Thymus (tissue), 14 donors: ENCODE results near the gene HNRNPA1. TPM values are rescaled to one million over a fixed set of nuclear protein-coding genes. Genes with fewer than 3 reads are reported as not detected.
"Not testable (repeated sequence)": the region's sequence is repeated elsewhere in the genome, so short reads cannot be mapped to it uniquely, and the experiment has no call there.

ENCODE experiments used
- DNase-seq, 9 donors: peaks; one replicate each; pipeline ENCODE4 v3.0.0-alpha.2; 2013; ENCODE audit warnings: low spot score in 9 of 9, low read depth in 6 of 9, missing footprints in 1 of 9
- H3K27ac ChIP-seq, 2 donors: one replicate each; pipeline ENCODE4 v1.5.1; 2013; ENCODE audit warnings: control low read depth in 1 of 2, low read depth in 1 of 2, low read length in 1 of 2, mild to moderate bottlenecking in 1 of 2, moderate library complexity in 1 of 2
- H3K27me3 ChIP-seq, 2 donors: one replicate each; pipeline ENCODE4 v1.5.1; 2013; ENCODE audit warnings: low read length in 1 of 2; ENCODE audit not compliant: control insufficient read depth in 2 of 2, insufficient read depth in 1 of 2
- H3K36me3 ChIP-seq, 2 donors: one replicate each; pipeline ENCODE4 v1.5.1; 2013; ENCODE audit warnings: low read length in 1 of 2, mild to moderate bottlenecking in 1 of 2, moderate library complexity in 1 of 2; ENCODE audit not compliant: control insufficient read depth in 2 of 2, insufficient read depth in 2 of 2
- H3K4me1 ChIP-seq, 2 donors: one replicate each; pipeline ENCODE4 v1.5.1; 2013; ENCODE audit warnings: low read length in 2 of 2; ENCODE audit not compliant: control insufficient read depth in 2 of 2, insufficient read depth in 2 of 2
- H3K4me3 ChIP-seq, 2 donors: one replicate each; pipeline ENCODE4 v1.5.1; 2013; ENCODE audit warnings: low read length in 2 of 2, control low read depth in 1 of 2, mild to moderate bottlenecking in 1 of 2
- H3K9me3 ChIP-seq, 2 donors: one replicate each; pipeline ENCODE4 v1.5.1; 2013; ENCODE audit warnings: low read length in 1 of 2, mild to moderate bottlenecking in 1 of 2; ENCODE audit not compliant: control insufficient read depth in 2 of 2, insufficient read depth in 1 of 2
- WGBS: extraction: QIAGEN DNeasy Blood & Tissue Kit; methylation state at CpG from one replicate; pipeline ENCODE4 v1.1.7; 2013; 5-methylcytosine and 5-hydroxymethylcytosine counted together
- long read RNA-seq, 10 donors: transcript quantifications; one replicate each; lab custom pipeline, GENCODE V29; 2026
- polyA plus RNA-seq: library from polyadenylated mRNA; stranded (reverse); fragments of 200-250 nt; gene quantifications from one replicate; pipeline ENCODE4 v1.2.3, GENCODE V29; 2013
- total RNA-seq: library from RNA; stranded (reverse); fragments of 120-200 nt; gene quantifications from one replicate; pipeline ENCODE4 v1.2.4, GENCODE V29; 2013
- donor health status: healthy.

HNRNPA1 gene
- 762 TPM for total RNA-seq
- polyA plus RNA-seq: 1,267 TPM
- long read RNA-seq, donor 1, full-length matches to known transcripts: 125 of 156 reads
- long read RNA-seq, donor 1, partial matches to known transcripts: 26 of 156 reads
- long read RNA-seq, donor 1, other reads (novel, unspliced or antisense): 5 of 156 reads
- long read RNA-seq, donor 2: 0 reads
- long read RNA-seq, donor 3, full-length matches to known transcripts: 701 of 1,522 reads
- long read RNA-seq, donor 3, partial matches to known transcripts: 736 of 1,522 reads
- long read RNA-seq, donor 3, other reads (novel, unspliced or antisense): 85 of 1,522 reads
- long read RNA-seq, donor 4, full-length matches to known transcripts: 310 of 595 reads
- long read RNA-seq, donor 4, partial matches to known transcripts: 261 of 595 reads
- long read RNA-seq, donor 4, other reads (novel, unspliced or antisense): 24 of 595 reads
- long read RNA-seq, donor 5, full-length matches to known transcripts: 860 of 2,192 reads
- long read RNA-seq, donor 5, partial matches to known transcripts: 1,212 of 2,192 reads
- long read RNA-seq, donor 5, other reads (novel, unspliced or antisense): 120 of 2,192 reads
- long read RNA-seq, donor 6, full-length matches to known transcripts: 664 of 898 reads
- long read RNA-seq, donor 6, partial matches to known transcripts: 173 of 898 reads
- long read RNA-seq, donor 6, other reads (novel, unspliced or antisense): 61 of 898 reads
- long read RNA-seq, donor 7, full-length matches to known transcripts: 824 of 1,375 reads
- long read RNA-seq, donor 7, partial matches to known transcripts: 449 of 1,375 reads
- long read RNA-seq, donor 7, other reads (novel, unspliced or antisense): 102 of 1,375 reads
- long read RNA-seq, donor 8, full-length matches to known transcripts: 356 of 590 reads
- long read RNA-seq, donor 8, partial matches to known transcripts: 197 of 590 reads
- long read RNA-seq, donor 8, other reads (novel, unspliced or antisense): 37 of 590 reads
- long read RNA-seq, donor 9, full-length matches to known transcripts: 510 of 939 reads
- long read RNA-seq, donor 9, partial matches to known transcripts: 365 of 939 reads
- long read RNA-seq, donor 9, other reads (novel, unspliced or antisense): 64 of 939 reads
- long read RNA-seq, donor 10, full-length matches to known transcripts: 558 of 930 reads
- long read RNA-seq, donor 10, partial matches to known transcripts: 309 of 930 reads
- long read RNA-seq, donor 10, other reads (novel, unspliced or antisense): 63 of 930 reads

DNA sequence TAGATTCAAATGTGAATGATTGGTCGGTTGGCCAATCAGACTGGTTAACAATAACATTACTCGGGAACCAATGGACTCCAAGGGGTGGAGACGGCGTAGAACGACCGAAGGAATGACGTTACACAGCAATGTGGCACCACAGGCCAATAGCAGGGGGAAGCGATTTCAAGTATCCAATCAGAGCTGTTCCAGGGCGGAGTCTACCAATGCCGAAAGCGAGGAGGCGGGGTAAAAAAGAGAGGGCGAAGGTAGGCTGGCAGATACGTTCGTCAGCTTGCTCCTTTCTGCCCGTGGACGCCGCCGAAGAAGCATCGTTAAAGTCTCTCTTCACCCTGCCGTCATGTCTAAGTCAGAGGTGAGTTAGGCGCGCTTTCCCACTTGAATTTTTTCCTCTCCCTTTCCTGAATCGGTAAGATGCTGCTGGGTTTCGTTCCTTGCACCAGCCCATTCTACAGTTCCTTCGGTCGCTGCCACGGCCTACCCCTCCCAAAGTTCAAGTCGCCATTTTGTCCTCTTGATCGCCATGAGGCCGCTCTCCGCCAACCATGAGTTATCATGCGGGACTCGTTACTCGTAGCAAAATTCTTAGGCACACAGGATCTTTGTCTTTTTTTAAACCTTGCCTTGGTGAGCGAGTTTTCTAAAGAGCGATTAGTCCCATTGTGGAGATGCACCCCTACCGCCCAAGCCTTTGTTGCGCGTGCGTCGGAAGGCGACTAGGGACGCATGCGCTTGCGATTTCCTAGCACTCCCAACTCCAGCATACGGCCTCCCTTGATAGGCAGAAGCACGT, at the start of gene HNRNPA1:
Gene HNRNPA1, plus strand, starts transcription at position 259 of the 793 bp plus-strand sequence. Its CDS starts 82 bp downstream, at position 341.
- Histone ChIP-seq H3K27ac (peak within 1 kb of the TSS; percentile 93 to 98), H3K27me3 (no peaks in the 10 kb centered on the region), H3K36me3 (peaks cover 19 to 48% of the 10 kb centered on the region in 2 donors), H3K4me1 (peaks cover 24 to 26% of the 10 kb centered on the region in 2 donors), H3K4me3 (peak within 1 kb of the TSS; percentile 75 to 91), H3K9me3 (peaks cover 0 to 3% of the 10 kb centered on the region in 2 donors)
- under 1% methylated on average over 48 of the region's 48 CpGs for WGBS
- DNase-seq: peak; percentile 94 to 100 (median 99)

DNA sequence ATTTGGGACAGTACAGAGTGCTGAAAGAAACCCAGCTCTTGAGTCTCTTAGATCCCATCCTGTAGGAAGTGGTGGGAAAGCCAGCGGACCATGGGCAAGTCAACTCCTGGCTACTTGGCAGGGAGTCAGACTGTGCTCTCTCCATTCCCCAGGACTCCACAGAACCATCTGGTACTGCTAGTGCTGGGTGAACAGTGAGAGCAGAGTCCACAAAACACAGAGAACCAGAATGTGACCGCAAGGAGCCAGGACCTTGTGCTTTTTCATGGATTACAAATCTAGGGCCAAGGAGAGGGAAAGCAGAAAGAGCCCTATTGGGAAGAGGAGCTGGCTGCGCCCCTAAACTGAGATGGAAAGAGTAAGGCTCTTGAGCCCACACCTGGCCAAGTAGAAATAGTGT, 49.3 kb upstream of the HNRNPA1 start:
- H3K4me3 ChIP-seq, H3K9me3 ChIP-seq, H3K27ac ChIP-seq, H3K4me1 ChIP-seq, H3K27me3 ChIP-seq, DNase-seq: not testable (repeated sequence)
- WGBS: 99% methylated on average over 3 of the region's 3 CpGs
- H3K36me3 ChIP-seq: peaks cover 7 to 19% of the 10 kb centered on the region in 2 donors

DNA sequence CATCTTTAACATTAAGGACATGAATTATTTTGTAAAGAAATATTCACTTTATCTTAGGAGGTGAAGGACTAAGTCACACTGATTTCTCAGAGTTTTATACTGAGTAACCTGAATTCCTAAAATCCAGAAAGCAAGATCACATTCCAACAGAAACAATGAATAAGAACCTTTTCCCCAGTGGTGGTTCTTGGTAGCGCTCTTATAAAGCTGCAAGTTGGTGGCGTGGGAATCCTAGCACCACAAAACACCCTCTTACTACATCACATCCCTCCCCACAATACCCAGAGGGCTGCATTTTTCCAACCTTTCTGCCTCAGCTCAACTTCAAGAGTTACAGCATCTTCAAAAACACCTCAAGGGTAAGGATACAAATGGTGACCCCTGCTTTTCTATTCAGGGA, 47.7 kb upstream of the HNRNPA1 start:
- WGBS: 95% methylated on average over 2 of the region's 2 CpGs

DNA sequence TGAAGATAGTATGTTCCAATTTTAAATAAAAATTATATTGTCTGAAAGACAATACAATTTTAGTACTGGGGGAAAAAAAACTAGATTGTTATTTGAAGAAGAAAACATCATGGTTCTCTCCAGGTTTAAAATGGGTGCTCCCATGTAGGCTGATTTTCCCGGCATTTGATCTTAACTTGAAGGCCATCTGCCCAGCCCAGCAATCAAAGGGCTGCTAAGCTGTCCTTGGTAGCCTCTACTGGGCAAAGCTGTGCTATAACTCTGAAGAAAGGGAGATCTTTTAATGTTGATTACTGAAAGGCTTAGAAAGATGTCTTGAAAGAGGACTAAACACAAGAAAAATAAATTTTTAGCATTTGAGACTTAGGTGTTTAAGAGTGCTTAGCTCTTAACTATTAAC, 42.0 kb upstream of the HNRNPA1 start:
- H3K9me3 ChIP-seq: no peaks in the 10 kb centered on the region
- H3K4me1 ChIP-seq: no peaks in the 10 kb centered on the region
- WGBS: 99% methylated on average over 1 of the region's 1 CpG
- no peak for DNase-seq
- H3K27me3 ChIP-seq: no peaks in the 10 kb centered on the region
- no peak overlapping the region for H3K27ac ChIP-seq
- peaks cover 23 to 74% of the 10 kb centered on the region in 2 donors for H3K36me3 ChIP-seq
- no peak overlapping the region for H3K4me3 ChIP-seq

More for the DNA sequence above, 47.7 kb upstream of the HNRNPA1 start:
- no peak overlapping the region for H3K27ac ChIP-seq
- H3K27me3 ChIP-seq: no peaks in the 10 kb centered on the region
- peaks cover 7 to 34% of the 10 kb centered on the region in 2 donors for H3K36me3 ChIP-seq
- no peaks in the 10 kb centered on the region for H3K9me3 ChIP-seq
- DNase-seq: no peak
- H3K4me3 ChIP-seq: no peak overlapping the region
- peaks cover 0 to 5% of the 10 kb centered on the region in 2 donors for H3K4me1 ChIP-seq

DNA sequence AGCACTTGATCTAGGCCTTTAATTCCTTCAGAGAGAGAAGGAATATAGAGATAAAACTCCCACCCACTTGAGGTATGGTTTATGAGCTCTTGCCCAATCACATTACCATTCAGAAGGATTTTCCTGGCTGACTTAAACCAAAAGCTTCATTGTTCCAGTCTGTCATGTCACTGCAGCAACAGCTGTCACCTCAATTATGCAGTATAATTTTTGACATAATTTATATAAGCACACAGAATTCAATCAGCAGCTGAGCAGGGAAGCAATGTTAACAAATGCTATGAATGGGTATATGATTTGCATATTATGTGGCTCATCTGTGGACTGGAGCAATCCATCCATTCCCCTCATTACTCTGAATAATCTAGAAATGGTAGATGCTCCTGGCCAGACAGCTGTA, 40.9 kb upstream of the HNRNPA1 start:
- no peaks in the 10 kb centered on the region for H3K27me3 ChIP-seq
- H3K27ac ChIP-seq: no peak overlapping the region
- H3K4me1 ChIP-seq: no peaks in the 10 kb centered on the region
- H3K36me3 ChIP-seq: peaks cover 25 to 82% of the 10 kb centered on the region in 2 donors
- no peak for DNase-seq
- H3K4me3 ChIP-seq: no peak overlapping the region
- no peaks in the 10 kb centered on the region for H3K9me3 ChIP-seq

DNA sequence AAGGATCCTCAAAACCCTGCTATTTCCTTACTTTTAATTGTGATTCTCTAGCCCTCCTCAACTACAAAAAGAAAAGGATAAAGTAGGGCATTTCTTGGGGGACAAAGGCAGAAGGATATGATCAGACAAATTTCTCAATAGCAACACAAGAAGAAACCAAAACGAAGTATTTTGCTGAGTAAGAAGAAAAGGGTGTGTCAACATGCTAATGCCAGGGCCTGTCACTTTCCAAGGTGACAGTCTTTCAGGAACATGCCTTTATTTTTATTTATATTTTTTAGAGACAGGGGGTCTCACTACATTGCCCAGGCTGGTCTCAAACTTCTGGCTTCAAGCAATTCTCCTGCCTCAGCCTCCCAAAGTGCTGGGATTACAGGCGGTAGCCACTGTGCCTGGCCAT, 40.4 kb upstream of the HNRNPA1 start:
- DNase-seq: no peak
- Histone ChIP-seq H3K27me3 (no peaks in the 10 kb centered on the region), H3K27ac (no peak overlapping the region), H3K4me3 (no peak overlapping the region), H3K36me3 (peaks cover 28 to 87% of the 10 kb centered on the region in 2 donors), H3K9me3 (no peaks in the 10 kb centered on the region), H3K4me1 (no peaks in the 10 kb centered on the region)
- 81% methylated on average over 2 of the region's 2 CpGs for WGBS

DNA sequence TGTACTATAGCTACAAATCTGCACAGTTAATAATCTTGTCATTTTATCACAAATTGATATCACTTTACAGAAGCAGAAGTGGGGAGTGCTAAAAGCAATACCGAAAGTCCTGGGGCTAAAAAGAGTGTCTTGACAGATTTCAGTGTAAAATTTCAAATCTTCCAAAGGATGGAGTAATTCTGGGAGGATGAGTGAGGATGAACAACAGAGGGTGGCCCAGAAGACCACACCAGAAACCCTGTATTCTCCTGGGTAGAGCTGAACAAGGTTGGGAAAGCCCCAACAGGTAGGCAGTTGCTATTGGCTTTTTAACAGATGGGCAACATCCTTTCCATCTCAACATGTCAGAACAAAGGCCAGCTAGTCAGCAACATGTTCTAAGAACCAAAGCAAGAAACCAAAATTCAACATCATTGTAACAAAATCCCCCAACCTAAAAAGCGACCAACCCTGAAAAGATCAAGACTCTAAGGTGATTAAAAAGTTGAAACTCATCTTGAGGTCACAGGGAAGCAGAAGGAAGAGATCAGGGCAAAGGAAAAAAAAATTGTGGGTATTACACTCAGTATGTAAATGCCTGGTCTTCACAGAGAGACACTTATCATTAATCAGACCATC, 39.4 kb upstream of the HNRNPA1 start:
- no peak overlapping the region for H3K4me3 ChIP-seq
- no peaks in the 10 kb centered on the region for H3K27me3 ChIP-seq
- H3K9me3 ChIP-seq: no peaks in the 10 kb centered on the region
- H3K4me1 ChIP-seq: no peaks in the 10 kb centered on the region
- H3K36me3 ChIP-seq: peaks cover 35 to 89% of the 10 kb centered on the region in 2 donors
- no peak for DNase-seq
- WGBS: 96% methylated on average over 2 of the region's 2 CpGs
- H3K27ac ChIP-seq: no peak overlapping the region
